SK-N-SH treated with all-trans-retinoic acid at 6 μM for 48 hours (cell line): ENCODE data around the gene URM1.

Source experiments
- ARNTL ChIP-seq: fragments of 450-650 bp; formaldehyde crosslinking; IDR thresholded peaks from 2 replicates; pipeline ENCODE4 v1.5.0; 2020; ENCODE audit warnings: low read depth, mild to moderate bottlenecking, moderate library complexity, borderline replicate concordance
- ESRRG ChIP-seq: fragments of 250-450 bp; sonication (Bioruptor Pico); IDR thresholded peaks from 2 replicates; pipeline ENCODE4 v1.6.1; 2021; ENCODE audit warnings: mild to moderate bottlenecking
- PATZ1 ChIP-seq: fragments of 250-450 bp; sonication (Bioruptor Pico); IDR thresholded peaks from 2 replicates; pipeline ENCODE4 v1.8.0; 2020; ENCODE audit warnings: mild to moderate bottlenecking, moderate library complexity, borderline replicate concordance
- SNAI2 ChIP-seq: fragments of 250-450 bp; sonication (Bioruptor Pico); IDR thresholded peaks from 2 replicates; pipeline ENCODE4 v1.5.0; 2020; ENCODE audit warnings: mild to moderate bottlenecking, moderate library complexity
- ZC3H10 ChIP-seq: fragments of 250-450 bp; sonication (Bioruptor Pico); IDR thresholded peaks from 2 replicates; pipeline ENCODE4 v1.5.1; 2021; ENCODE audit warnings: mild to moderate bottlenecking, moderate library complexity
- ZFP3 ChIP-seq: fragments of 250-450 bp; sonication (Bioruptor Pico); IDR thresholded peaks from 2 replicates; pipeline ENCODE4 v1.5.0; 2020; ENCODE audit warnings: mild to moderate bottlenecking, moderate library complexity
- ZNF70 ChIP-seq: fragments of 450-650 bp; formaldehyde crosslinking; IDR thresholded peaks from 2 replicates; pipeline ENCODE4 v1.5.0; 2020; ENCODE audit warnings: mild to moderate bottlenecking, moderate library complexity

GRCh38 chr9:128383007-128383753, 12.0 kb downstream of the URM1 start:
- no peak for TF ChIP-seq PATZ1
- no peak for TF ChIP-seq ZNF70 (CRISPR knock-in tag)
- no peak for TF ChIP-seq ZC3H10 (CRISPR knock-in tag)
- no peak for TF ChIP-seq ZFP3 (CRISPR knock-in tag)
- no peak for TF ChIP-seq ESRRG (CRISPR knock-in tag)
- TF ChIP-seq ARNTL (CRISPR knock-in tag) = no peak
- no peak for TF ChIP-seq SNAI2 (CRISPR knock-in tag)
